ENCODE measurements around the gene LRRC8E. TPM values are rescaled to one million over a fixed set of nuclear protein-coding genes. Genes with fewer than 3 reads are reported as not detected.

The LRRC8E gene
- total RNA-seq, 4 donors from 2014 or later = 0.79 to 6.5 (median 3.0) TPM

- DNase-seq (ENCODE audit: low spot score) = no peak
- no peak for TF ChIP-seq CTCF (IDR thresholded peaks at IDR 0.05)
- no peak for ATAC-seq (ENCODE audit: low FRiP score)
Observed at GRCh38 chr19:7905268-7905667, 17.0 kb downstream of the LRRC8E start.

- DNase-seq (ENCODE audit: low spot score) = no peak
- no peak for ATAC-seq (ENCODE audit: low FRiP score)
- no peak for TF ChIP-seq CTCF (IDR thresholded peaks at IDR 0.05)
Observed at GRCh38 chr19:7905859-7906258, 17.5 kb downstream of the LRRC8E start.

GRCh38 chr19:7907122-7907521, 18.8 kb downstream of the LRRC8E start:
- TF ChIP-seq CTCF (IDR thresholded peaks at IDR 0.05) = no peak
- ATAC-seq (ENCODE audit: low FRiP score) = no peak
- no peak for DNase-seq (ENCODE audit: low spot score)

GRCh38 chr19:7907544-7907943, 19.2 kb downstream of the LRRC8E start:
- no peak for ATAC-seq (ENCODE audit: low FRiP score)
- no peak for TF ChIP-seq CTCF (IDR thresholded peaks at IDR 0.05)
- DNase-seq (ENCODE audit: low spot score) = no peak

- TF ChIP-seq CTCF (IDR thresholded peaks at IDR 0.05) = no peak
- no peak for ATAC-seq (ENCODE audit: low FRiP score)
- no peak for DNase-seq (ENCODE audit: low spot score)
Observed at GRCh38 chr19:7908078-7908699, 19.9 kb downstream of the LRRC8E start.

- DNase-seq (ENCODE audit: low spot score) = no peak
- ATAC-seq (ENCODE audit: low FRiP score) = no peak
Observed at GRCh38 chr19:7908742-7909461, 20.6 kb downstream of the LRRC8E start.

More at GRCh38 chr19:7908742-7909461, 20.6 kb downstream of the LRRC8E start:
- TF ChIP-seq CTCF (IDR thresholded peaks at IDR 0.05) = no peak
